ENCODE measurements around the gene CRAT. TPM values are rescaled to one million over a fixed set of nuclear protein-coding genes. Genes with fewer than 3 reads are reported as not detected.

Gene CRAT
- total RNA-seq, 4 donors from 2014 or later: 73.9 to 117 (median 92.2) TPM

GRCh38 chr9:129150672-129151211 is 40.1 kb upstream of the CRAT start:
- WGBS: 89% methylated on average over 13 of the region's 18 CpGs
- no peak overlapping the region for H3K4me3 ChIP-seq
- H3K27ac ChIP-seq (replicated peaks in 1 of 4): peak overlapping the region in 2 of 4 donors; percentile 93 to 99
- DNase-seq (ENCODE audit: extremely low spot score): no peak
- peaks cover 0 to 76% (median 51%) of the 10 kb centered on the region in 4 donors for H3K36me3 ChIP-seq
- intact Hi-C loops (cut with DNase I): no loop called here
- TF ChIP-seq POLR2AphosphoS5 (IDR thresholded peaks at IDR 0.05) (no peak), POLR2A (IDR thresholded peaks at IDR 0.05; ENCODE audit: low read depth) (no peak), EP300 (IDR thresholded peaks at IDR 0.05) (no peak)
- H3K4me1 ChIP-seq: peaks cover 26 to 66% (median 33%) of the 10 kb centered on the region in 4 donors
- no peaks in the 10 kb centered on the region for H3K9me3 ChIP-seq
- no peaks in the 10 kb centered on the region for H3K27me3 ChIP-seq

- peaks cover 32 to 72% (median 39%) of the 10 kb centered on the region in 4 donors for H3K4me1 ChIP-seq
- no peaks in the 10 kb centered on the region for H3K27me3 ChIP-seq
- TF ChIP-seq EP300 (IDR thresholded peaks at IDR 0.05): no peak
- no peak for TF ChIP-seq CTCF (IDR thresholded peaks at IDR 0.05)
- TF ChIP-seq POLR2AphosphoS5 (IDR thresholded peaks at IDR 0.05): no peak
- TF ChIP-seq POLR2A (IDR thresholded peaks at IDR 0.05; ENCODE audit: low read depth): no peak
- H3K9me3 ChIP-seq: no peaks in the 10 kb centered on the region
- DNase-seq (ENCODE audit: extremely low spot score): no peak
- no peak overlapping the region for H3K4me3 ChIP-seq
- H3K27ac ChIP-seq (replicated peaks in 1 of 4): peak overlapping the region; percentile 10 to 99 (median 54)
- WGBS: 83% methylated on average over 10 of the region's 10 CpGs
- intact Hi-C loops (cut with DNase I): no loop called here
- H3K36me3 ChIP-seq: peaks cover 0 to 70% (median 47%) of the 10 kb centered on the region in 4 donors
Measured at GRCh38 chr9:129150122-129150521, 39.5 kb upstream of the CRAT start.

- WGBS: 75% methylated on average over 6 of the region's 6 CpGs
- no peaks in the 10 kb centered on the region for H3K27me3 ChIP-seq
- H3K27ac ChIP-seq (replicated peaks in 1 of 4): peak overlapping the region; percentile 10 to 99 (median 54)
- TF ChIP-seq POLR2AphosphoS5 (IDR thresholded peaks at IDR 0.05): no peak
- no peak for TF ChIP-seq CTCF (IDR thresholded peaks at IDR 0.05)
- TF ChIP-seq EP300 (IDR thresholded peaks at IDR 0.05): no peak
- TF ChIP-seq POLR2A (IDR thresholded peaks at IDR 0.05; ENCODE audit: low read depth): no peak
- peaks cover 0 to 63% (median 43%) of the 10 kb centered on the region in 4 donors for H3K36me3 ChIP-seq
- no peak overlapping the region for H3K4me3 ChIP-seq
- no peaks in the 10 kb centered on the region for H3K9me3 ChIP-seq
- intact Hi-C loops (cut with DNase I): no loop called here
- DNase-seq (ENCODE audit: extremely low spot score): no peak
- peaks cover 39 to 79% (median 46%) of the 10 kb centered on the region in 4 donors for H3K4me1 ChIP-seq
Measured at GRCh38 chr9:129149442-129149841, 38.8 kb upstream of the CRAT start.

- DNase-seq (ENCODE audit: extremely low spot score): no peak
- Histone ChIP-seq H3K27ac (replicated peaks in 1 of 4) (peak overlapping the region; percentile 93 to 99 (median 98)), H3K4me1 (peaks cover 47 to 87% (median 54%) of the 10 kb centered on the region in 4 donors), H3K4me3 (no peak overlapping the region), H3K36me3 (peaks cover 0 to 66% (median 42%) of the 10 kb centered on the region in 4 donors), H3K9me3 (no peaks in the 10 kb centered on the region), H3K27me3 (no peaks in the 10 kb centered on the region)
- no peak for TF ChIP-seq EP300 (IDR thresholded peaks at IDR 0.05)
- TF ChIP-seq CTCF (IDR thresholded peaks at IDR 0.05): no peak
- no peak for TF ChIP-seq POLR2A (IDR thresholded peaks at IDR 0.05; ENCODE audit: low read depth)
- no peak for TF ChIP-seq POLR2AphosphoS5 (IDR thresholded peaks at IDR 0.05)
- intact Hi-C loops (cut with DNase I): no loop called here
- WGBS: 86% methylated on average over 5 of the region's 6 CpGs
Measured at GRCh38 chr9:129148463-129149204, 38.0 kb upstream of the CRAT start.

GRCh38 chr9:129146441-129146941 is 35.9 kb upstream of the CRAT start:
- TF ChIP-seq EP300 (IDR thresholded peaks at IDR 0.05) (no peak), POLR2A (IDR thresholded peaks at IDR 0.05; ENCODE audit: low read depth) (no peak), POLR2AphosphoS5 (IDR thresholded peaks at IDR 0.05) (peak in 1 of 2 donors; percentile 36)
- Histone ChIP-seq H3K4me1 (peaks cover 68 to 98% (median 75%) of the 10 kb centered on the region in 4 donors), H3K9me3 (no peaks in the 10 kb centered on the region), H3K27ac (replicated peaks in 1 of 4) (peak overlapping the region; percentile 93 to 99 (median 98)), H3K36me3 (peaks cover 0 to 52% (median 37%) of the 10 kb centered on the region in 4 donors), H3K4me3 (no peak overlapping the region), H3K27me3 (no peaks in the 10 kb centered on the region)
- 50% methylated on average over 1 of the region's 8 CpGs for WGBS
- DNase-seq (ENCODE audit: extremely low spot score): no peak
- intact Hi-C loops (cut with DNase I): loop anchor here (2.0 kb wide), 1 partner anchor 16 kb away; no protein-coding TSS in a partner anchor

Data from esophagus muscularis mucosa (tissue), 4 donors.